Esophagus muscularis mucosa (tissue), 3 donors: ENCODE measurements around the gene CACYBP.

Source experiments
- POLR2AphosphoS5 ChIP-seq, 2 donors: sonication (generic); formaldehyde crosslinking; IDR thresholded peaks; one replicate each; pipeline ENCODE4 v1.6.1; 2017; ENCODE audit warnings: antibody characterized with exemption in 2 of 2
- TF ChIP-seq, protein P1 (sequence below), 3 experiments: fragments of 200-600 bp in 2 of 3; fragments of 450-650 bp in 1 of 3; sonication (generic) in 2 of 3; IDR thresholded peaks; one replicate each; pipeline ENCODE4 v1.5.1; 2017 to 2019; ENCODE audit warnings: antibody characterized with exemption in 3 of 3, mild to moderate bottlenecking in 2 of 3, moderate library complexity in 1 of 3

DNA sequence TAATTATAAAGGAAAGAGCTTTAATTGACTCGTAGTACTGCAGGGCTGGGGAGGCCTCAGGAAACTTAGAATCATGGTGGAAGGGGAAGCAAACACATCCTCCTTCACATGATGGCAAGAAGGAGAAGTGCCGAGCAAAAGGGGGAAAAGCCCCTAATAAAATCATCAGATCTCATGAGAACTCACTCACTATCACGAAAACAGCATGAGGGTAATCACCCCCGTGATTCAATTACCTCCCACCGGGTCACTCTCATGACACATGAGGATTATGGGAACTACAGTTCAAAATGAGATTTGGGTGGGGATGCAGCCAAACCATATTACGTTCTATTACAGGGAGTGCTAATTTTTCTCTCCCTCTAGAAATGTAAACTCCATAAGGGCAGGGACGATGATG, 37.7 kb downstream of the CACYBP start:
- TF ChIP-seq, protein P1, sequence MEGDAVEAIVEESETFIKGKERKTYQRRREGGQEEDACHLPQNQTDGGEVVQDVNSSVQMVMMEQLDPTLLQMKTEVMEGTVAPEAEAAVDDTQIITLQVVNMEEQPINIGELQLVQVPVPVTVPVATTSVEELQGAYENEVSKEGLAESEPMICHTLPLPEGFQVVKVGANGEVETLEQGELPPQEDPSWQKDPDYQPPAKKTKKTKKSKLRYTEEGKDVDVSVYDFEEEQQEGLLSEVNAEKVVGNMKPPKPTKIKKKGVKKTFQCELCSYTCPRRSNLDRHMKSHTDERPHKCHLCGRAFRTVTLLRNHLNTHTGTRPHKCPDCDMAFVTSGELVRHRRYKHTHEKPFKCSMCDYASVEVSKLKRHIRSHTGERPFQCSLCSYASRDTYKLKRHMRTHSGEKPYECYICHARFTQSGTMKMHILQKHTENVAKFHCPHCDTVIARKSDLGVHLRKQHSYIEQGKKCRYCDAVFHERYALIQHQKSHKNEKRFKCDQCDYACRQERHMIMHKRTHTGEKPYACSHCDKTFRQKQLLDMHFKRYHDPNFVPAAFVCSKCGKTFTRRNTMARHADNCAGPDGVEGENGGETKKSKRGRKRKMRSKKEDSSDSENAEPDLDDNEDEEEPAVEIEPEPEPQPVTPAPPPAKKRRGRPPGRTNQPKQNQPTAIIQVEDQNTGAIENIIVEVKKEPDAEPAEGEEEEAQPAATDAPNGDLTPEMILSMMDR (IDR thresholded peaks at IDR 0.05): no peak
- TF ChIP-seq POLR2AphosphoS5 (IDR thresholded peaks at IDR 0.05): no peak
